Naive thymus-derived CD4-positive, alpha-beta T cell (primary cell): ENCODE results near the gene IRF8. TPM values are rescaled to one million over a fixed set of nuclear protein-coding genes. Genes with fewer than 3 reads are reported as not detected.

ENCODE experiments used
- ATAC-seq: fragments of 150-1000 bp; cut with Tn5 transposase; 2 replicates; pipeline ENCODE4 v1.10.0; 2021; ENCODE audit warnings: mild to moderate bottlenecking, moderate library complexity
- CTCF ChIA-PET: fragments of 350-600 bp; sonication (Branson Sonifier 250); formaldehyde crosslinking; loops from one replicate; lab custom pipeline; 2021; ENCODE audit warnings: antibody characterized with exemption; lab: Charles Lee
- POLR2A ChIA-PET: fragments of 350-600 bp; sonication (Branson Sonifier 250); formaldehyde crosslinking; loops from one replicate; lab custom pipeline; 2021; ENCODE audit warnings: antibody characterized with exemption, inconsistent platforms; lab: Charles Lee
- DNase-seq, 9 donors: peaks; one replicate each; pipeline versions ENCODE4 v3.0.0 to v3.0.0-alpha.2; 2020 to 2022; ENCODE audit warnings: mixed read lengths in 1 of 9
- H3K27ac ChIP-seq: one replicate; pipeline ENCODE4 v1.7.0; 2013; ENCODE audit warnings: mild to moderate bottlenecking, low read depth, low read length, moderate library complexity
- H3K27me3 ChIP-seq, 2 donors: one replicate each; pipeline ENCODE4 v1.7.0; 2013; ENCODE audit warnings: low read length in 2 of 2, mild to moderate bottlenecking in 2 of 2, moderate library complexity in 2 of 2; ENCODE audit not compliant: control insufficient read depth in 2 of 2, insufficient read depth in 2 of 2
- H3K36me3 ChIP-seq, 3 experiments: 1 replicate in 2 of 3; 2 replicates in 1 of 3; pipeline ENCODE4 v1.7.0; 2013; ENCODE audit warnings: low read length in 3 of 3, mild to moderate bottlenecking in 3 of 3, moderate library complexity in 1 of 3; ENCODE audit not compliant: insufficient read depth in 3 of 3, control insufficient read depth in 2 of 3
- H3K4me1 ChIP-seq, 2 donors: one replicate each; pipeline ENCODE4 v1.7.0; 2013; ENCODE audit warnings: low read length in 2 of 2, mild to moderate bottlenecking in 2 of 2, moderate library complexity in 1 of 2; ENCODE audit not compliant: control insufficient read depth in 2 of 2, insufficient read depth in 2 of 2
- H3K4me3 ChIP-seq: 2 replicates; pipeline ENCODE4 v1.7.0; 2013; ENCODE audit warnings: mild to moderate bottlenecking, low read length
- H3K9me3 ChIP-seq, 3 experiments: 1 replicate in 2 of 3; 2 replicates in 1 of 3; pipeline ENCODE4 v1.7.0; 2013; ENCODE audit warnings: low read length in 3 of 3; ENCODE audit not compliant: control insufficient read depth in 2 of 3
- H3K27ac Mint-ChIP-seq, 9 donors: one replicate each; pipeline ENCODE4 v1.8.0; 2020 to 2022; ENCODE audit warnings: mixed read lengths in 9 of 9, mild to moderate bottlenecking in 8 of 9, moderate library complexity in 5 of 9, inconsistent platforms in 2 of 9
- H3K27me3 Mint-ChIP-seq, 5 donors: one replicate each; pipeline ENCODE4 v1.8.0; 2021 to 2022; ENCODE audit warnings: mixed read lengths in 5 of 5, mild to moderate bottlenecking in 1 of 5
- H3K36me3 Mint-ChIP-seq, 5 donors: one replicate each; pipeline ENCODE4 v1.8.0; 2020 to 2022; ENCODE audit warnings: mixed read lengths in 5 of 5, mild to moderate bottlenecking in 3 of 5, inconsistent platforms in 1 of 5
- H3K4me1 Mint-ChIP-seq, 7 donors: one replicate each; pipeline ENCODE4 v1.8.0; 2020 to 2022; ENCODE audit warnings: mixed read lengths in 7 of 7, mild to moderate bottlenecking in 3 of 7, inconsistent platforms in 1 of 7
- H3K4me3 Mint-ChIP-seq, 10 donors: one replicate each; pipeline ENCODE4 v1.8.0; 2020 to 2022; ENCODE audit warnings: mild to moderate bottlenecking in 10 of 10, mixed read lengths in 10 of 10, moderate library complexity in 6 of 10, inconsistent platforms in 2 of 10
- H3K9me3 Mint-ChIP-seq, 11 donors: one replicate each; pipeline ENCODE4 v1.8.0; 2020 to 2022; ENCODE audit warnings: mixed read lengths in 11 of 11, mild to moderate bottlenecking in 4 of 11, inconsistent platforms in 1 of 11, moderate library complexity in 1 of 11
- intact Hi-C, 2 donors: fragments of 100-400 bp; cut with micrococcal nuclease; formaldehyde crosslinking; loops; one replicate each; pipeline ENCODE4 v1.15.1; 2023
- polyA plus RNA-seq, 2 donors: library from polyadenylated mRNA; unstranded; fragments of 300-500 nt; fragmentation: Illumina TruSeq; gene quantifications; one replicate each; pipeline ENCODE4 v1.2.3, GENCODE V29; 2021
- total RNA-seq, 6 experiments: library from RNA in 5 of 6; stranded (reverse) in 5 of 6; gene quantifications; 1 replicate in 5 of 6; 2 replicates in 1 of 6; pipeline ENCODE4 v1.2.3 and lab custom pipeline; 2021 to 2026

The IRF8 gene
- total and polyA plus RNA-seq, 7 experiments from 2014 or later, result 3.5 to 105 (median 6.4) TPM

GRCh38 chr16:85891033-85891775, 7.8 kb upstream of the IRF8 start:
- Histone ChIP-seq H3K4me3 (no peak overlapping the region), H3K9me3 (no peaks in the 10 kb centered on the region), H3K27me3 (no peaks in the 10 kb centered on the region), H3K27ac (no peak overlapping the region), H3K4me1 (peaks cover 0 to 8% of the 10 kb centered on the region in 2 donors), H3K36me3 (no peaks in the 10 kb centered on the region)
- POLR2A ChIA-PET, result no interaction called here
- no peaks in the 10 kb centered on the region for H3K36me3 Mint-ChIP-seq
- H3K9me3 Mint-ChIP-seq, result no peaks in the 10 kb centered on the region
- intact Hi-C loops, result no loop called here
- no peak overlapping the region for H3K4me3 Mint-ChIP-seq
- peaks cover 0 to 16% (median 10%) of the 10 kb centered on the region in 7 donors for H3K4me1 Mint-ChIP-seq
- H3K27ac Mint-ChIP-seq, result no peak overlapping the region
- peaks cover 0 to 14% (median 0%) of the 10 kb centered on the region in 5 donors for H3K27me3 Mint-ChIP-seq
- no peak for DNase-seq
- CTCF ChIA-PET, result no interaction called here
- ATAC-seq, result no peak

- Histone ChIP-seq H3K4me3 (no peak overlapping the region), H3K27me3 (no peaks in the 10 kb centered on the region), H3K36me3 (no peaks in the 10 kb centered on the region), H3K27ac (no peak overlapping the region), H3K9me3 (no peaks in the 10 kb centered on the region), H3K4me1 (peaks cover 0 to 8% of the 10 kb centered on the region in 2 donors)
- Mint-ChIP-seq H3K27me3 (peaks cover 0 to 9% (median 0%) of the 10 kb centered on the region in 5 donors), H3K36me3 (no peaks in the 10 kb centered on the region), H3K4me3 (no peak overlapping the region), H3K4me1 (peaks cover 0 to 16% (median 10%) of the 10 kb centered on the region in 7 donors), H3K9me3 (no peaks in the 10 kb centered on the region), H3K27ac (no peak overlapping the region)
- ChIA-PET CTCF (no interaction called here), POLR2A (no interaction called here)
- intact Hi-C loops, result no loop called here
- DNase-seq (no peak), ATAC-seq (no peak)
These were observed 7.2 kb upstream of the IRF8 start for GRCh38 chr16:85891776-85892166.

- Histone ChIP-seq H3K4me1 (peaks cover 0 to 8% of the 10 kb centered on the region in 2 donors), H3K27ac (no peak overlapping the region), H3K9me3 (no peaks in the 10 kb centered on the region), H3K4me3 (no peak overlapping the region), H3K36me3 (no peaks in the 10 kb centered on the region), H3K27me3 (no peaks in the 10 kb centered on the region)
- POLR2A ChIA-PET, result no interaction called here
- Mint-ChIP-seq H3K27ac (no peak overlapping the region), H3K4me3 (no peak overlapping the region), H3K4me1 (peaks cover 4 to 20% (median 10%) of the 10 kb centered on the region in 7 donors), H3K27me3 (peaks cover 0 to 6% (median 0%) of the 10 kb centered on the region in 5 donors), H3K36me3 (no peaks in the 10 kb centered on the region), H3K9me3 (no peaks in the 10 kb centered on the region)
- CTCF ChIA-PET, result no interaction called here
- DNase-seq, result no peak
- ATAC-seq, result no peak
- intact Hi-C loops, result no loop called here
These were observed 6.2 kb upstream of the IRF8 start for GRCh38 chr16:85892760-85893159.

- Histone ChIP-seq H3K9me3 (no peaks in the 10 kb centered on the region), H3K36me3 (peaks cover 0 to 4% (median 0%) of the 10 kb centered on the region in 3 experiments), H3K27ac (no peak overlapping the region), H3K4me3 (no peak overlapping the region), H3K4me1 (peaks cover 4 to 6% of the 10 kb centered on the region in 2 donors), H3K27me3 (no peaks in the 10 kb centered on the region)
- Mint-ChIP-seq H3K4me1 (peaks cover 10 to 21% (median 13%) of the 10 kb centered on the region in 7 donors), H3K27ac (no peak overlapping the region), H3K36me3 (no peaks in the 10 kb centered on the region), H3K9me3 (no peaks in the 10 kb centered on the region), H3K27me3 (peaks cover 0 to 9% (median 0%) of the 10 kb centered on the region in 5 donors), H3K4me3 (no peak overlapping the region)
- no peak for ATAC-seq
- no peak for DNase-seq
- ChIA-PET CTCF (no interaction called here), POLR2A (no interaction called here)
- intact Hi-C loops, result no loop called here
These were observed 4.7 kb upstream of the IRF8 start for GRCh38 chr16:85894266-85894665.

- ChIA-PET POLR2A (no interaction called here), CTCF (interaction anchor here (0.7 kb wide), 1 partner anchor 79 kb away, joined by 3 read pairs; no protein-coding TSS in a partner anchor)
- Histone ChIP-seq H3K27me3 (no peaks in the 10 kb centered on the region), H3K9me3 (no peaks in the 10 kb centered on the region), H3K27ac (no peak overlapping the region), H3K4me3 (no peak overlapping the region), H3K4me1 (peaks cover 6 to 16% of the 10 kb centered on the region in 2 donors), H3K36me3 (peaks cover 0 to 4% (median 0%) of the 10 kb centered on the region in 3 experiments)
- Mint-ChIP-seq H3K9me3 (no peaks in the 10 kb centered on the region), H3K4me3 (peak overlapping the region; percentile 4 to 90 (median 52)), H3K36me3 (no peaks in the 10 kb centered on the region), H3K27ac (peak overlapping the region in 2 of 9 donors; percentile 54 to 67), H3K27me3 (peaks cover 0 to 9% (median 0%) of the 10 kb centered on the region in 5 donors), H3K4me1 (peaks cover 26 to 41% (median 37%) of the 10 kb centered on the region in 7 donors)
- ATAC-seq (no peak), DNase-seq (no peak)
- intact Hi-C loops, result loop anchor here (1.0 to 5.0 kb wide), 3 partner anchors 75 to 95 kb away; no protein-coding TSS in a partner anchor
These were observed 1.6 kb upstream of the IRF8 start for GRCh38 chr16:85897382-85897781.

- Histone ChIP-seq H3K27ac (peak overlapping the region; percentile 60), H3K4me3 (peak overlapping the region; percentile 51), H3K9me3 (no peaks in the 10 kb centered on the region), H3K4me1 (peaks cover 18 to 28% of the 10 kb centered on the region in 2 donors), H3K27me3 (no peaks in the 10 kb centered on the region), H3K36me3 (peaks cover 0 to 4% (median 0%) of the 10 kb centered on the region in 3 experiments)
- H3K36me3 Mint-ChIP-seq, result peaks cover 0 to 13% (median 0%) of the 10 kb centered on the region in 5 donors
- ATAC-seq (no peak), DNase-seq (no peak)
- peaks cover 0 to 9% (median 0%) of the 10 kb centered on the region in 5 donors for H3K27me3 Mint-ChIP-seq
- peaks cover 0 to 2% (median 0%) of the 10 kb centered on the region in 11 donors for H3K9me3 Mint-ChIP-seq
- intact Hi-C loops, result loop anchor here (1.0 to 5.0 kb wide), 3 partner anchors 37 to 97 kb away; no protein-coding TSS in a partner anchor
- H3K4me3 Mint-ChIP-seq, result peak overlapping the region; percentile 79 to 92 (median 88)
- peak overlapping the region; percentile 13 to 83 (median 64) for H3K27ac Mint-ChIP-seq
- H3K4me1 Mint-ChIP-seq, result peaks cover 39 to 61% (median 57%) of the 10 kb centered on the region in 7 donors
- CTCF ChIA-PET, result interaction anchor here (0.9 to 1.4 kb wide), 2 partner anchors 12 to 35 kb away, joined by 3 to 4 read pairs; no protein-coding TSS in a partner anchor
- POLR2A ChIA-PET, result interaction anchor here (1.2 kb wide), 1 partner anchor 36 kb away, joined by 3 read pairs; no protein-coding TSS in a partner anchor
These were observed 482 bp downstream of the IRF8 start for GRCh38 chr16:85899444-85899843.
